Measurements from ENCODE around the gene DNAH11.

DNA sequence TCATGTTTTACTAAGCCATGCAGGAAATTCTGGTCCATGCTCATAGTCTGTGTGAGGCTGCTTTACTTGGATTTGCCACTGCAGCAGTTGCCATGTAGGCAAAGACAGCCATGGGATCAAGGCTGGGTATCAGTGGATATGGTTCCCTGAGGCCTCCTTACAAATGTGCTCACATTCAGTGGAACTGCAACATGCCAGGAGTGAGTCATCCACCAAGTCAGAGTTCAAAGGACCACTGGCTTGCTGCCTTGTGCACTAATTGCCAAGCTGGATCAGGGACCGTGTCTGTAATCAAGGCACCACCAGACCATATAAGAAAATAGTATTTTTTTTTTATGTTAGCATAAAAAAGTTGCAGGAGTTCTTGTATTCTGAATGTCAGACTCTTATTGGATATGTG, 301.9 kb downstream of the DNAH11 start:
- TF ChIP-seq, protein P1, sequence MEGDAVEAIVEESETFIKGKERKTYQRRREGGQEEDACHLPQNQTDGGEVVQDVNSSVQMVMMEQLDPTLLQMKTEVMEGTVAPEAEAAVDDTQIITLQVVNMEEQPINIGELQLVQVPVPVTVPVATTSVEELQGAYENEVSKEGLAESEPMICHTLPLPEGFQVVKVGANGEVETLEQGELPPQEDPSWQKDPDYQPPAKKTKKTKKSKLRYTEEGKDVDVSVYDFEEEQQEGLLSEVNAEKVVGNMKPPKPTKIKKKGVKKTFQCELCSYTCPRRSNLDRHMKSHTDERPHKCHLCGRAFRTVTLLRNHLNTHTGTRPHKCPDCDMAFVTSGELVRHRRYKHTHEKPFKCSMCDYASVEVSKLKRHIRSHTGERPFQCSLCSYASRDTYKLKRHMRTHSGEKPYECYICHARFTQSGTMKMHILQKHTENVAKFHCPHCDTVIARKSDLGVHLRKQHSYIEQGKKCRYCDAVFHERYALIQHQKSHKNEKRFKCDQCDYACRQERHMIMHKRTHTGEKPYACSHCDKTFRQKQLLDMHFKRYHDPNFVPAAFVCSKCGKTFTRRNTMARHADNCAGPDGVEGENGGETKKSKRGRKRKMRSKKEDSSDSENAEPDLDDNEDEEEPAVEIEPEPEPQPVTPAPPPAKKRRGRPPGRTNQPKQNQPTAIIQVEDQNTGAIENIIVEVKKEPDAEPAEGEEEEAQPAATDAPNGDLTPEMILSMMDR (IDR thresholded peaks at IDR 0.05): no peak
- no peak for TF ChIP-seq POLR2A (IDR thresholded peaks at IDR 0.05)
